Measurements from ENCODE around the gene TRAPPC2.
"Not testable (repeated sequence)": the region's sequence is repeated elsewhere in the genome, so short reads cannot be mapped to it uniquely, and the experiment has no call there.

TRAPPC2 gene

GRCh38 chrX:13681595-13681994, 52.8 kb downstream of the TRAPPC2 start:
- DNase-seq (ENCODE audit: low read depth, low spot score): no peak
- no peak overlapping the region for H3K27ac ChIP-seq

- not testable (repeated sequence) for H3K27ac ChIP-seq; DNase-seq (ENCODE audit: low read depth, low spot score)
These were observed 54.7 kb downstream of the TRAPPC2 start for GRCh38 chrX:13679700-13680099.

DNA sequence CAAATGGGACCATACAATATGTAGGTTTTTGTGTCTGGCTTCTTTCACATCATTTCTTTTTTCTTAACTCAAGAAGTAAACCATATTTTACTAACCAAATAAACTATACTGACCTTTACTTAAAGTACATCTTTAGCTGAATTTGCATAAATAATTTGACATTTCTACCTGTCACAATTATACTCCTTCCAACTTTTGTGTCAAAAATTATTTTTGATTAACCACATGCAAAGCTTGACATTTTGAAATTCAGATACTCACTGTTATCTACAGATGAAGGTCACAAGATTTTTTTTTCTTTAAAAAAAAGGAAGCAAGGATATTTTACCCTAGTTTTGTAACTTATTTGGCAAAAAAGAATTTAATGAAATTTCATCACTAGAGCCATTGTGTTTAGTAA, 57.5 kb downstream of the TRAPPC2 start:
- H3K27ac ChIP-seq: no peak overlapping the region
- no peak for DNase-seq (ENCODE audit: low read depth, low spot score)

GRCh38 chrX:13673016-13673415, 61.4 kb downstream of the TRAPPC2 start:
- no peak overlapping the region for H3K27ac ChIP-seq
- no peak for DNase-seq (ENCODE audit: low read depth, low spot score)

DNA sequence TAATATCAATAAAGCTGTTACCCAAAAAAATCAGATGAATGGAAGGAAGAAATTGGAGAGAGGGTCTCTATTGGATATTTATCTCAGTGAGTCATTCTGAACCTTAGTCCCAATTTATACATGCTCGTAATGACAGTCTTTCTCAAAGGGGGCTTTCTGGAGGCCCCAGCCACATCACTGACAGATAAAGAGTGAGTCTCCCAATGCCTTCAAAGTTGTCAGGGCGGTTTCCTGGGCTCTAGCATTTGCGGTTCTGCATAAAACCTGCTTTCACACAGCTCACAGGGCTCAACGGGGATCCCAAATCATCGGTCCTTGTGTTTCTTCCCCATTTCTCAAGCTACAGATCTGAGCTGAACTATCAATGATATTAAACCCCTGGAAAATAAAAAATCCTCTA, 64.2 kb downstream of the TRAPPC2 start:
- DNase-seq (ENCODE audit: low read depth, low spot score): no peak
- no peak overlapping the region for H3K27ac ChIP-seq

DNA sequence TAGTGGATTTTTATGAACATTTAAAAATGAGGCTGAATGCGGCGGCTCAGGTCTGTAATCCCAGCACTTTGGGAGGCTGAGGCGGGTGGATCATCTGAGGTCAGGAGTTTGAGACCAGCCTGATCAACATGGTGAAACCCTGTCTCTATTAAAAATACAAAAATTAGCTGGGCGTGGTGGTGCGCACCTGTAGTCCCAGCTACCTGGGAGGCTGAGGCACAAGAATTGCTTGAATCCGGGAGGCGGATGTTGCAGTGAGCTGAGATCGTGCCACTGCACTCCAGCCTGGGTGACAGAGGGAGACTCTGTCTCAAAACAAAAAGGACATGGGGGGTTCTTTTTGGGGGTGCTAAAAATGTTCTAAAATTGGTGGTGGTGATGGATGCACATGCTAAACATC, 64.7 kb downstream of the TRAPPC2 start:
- DNase-seq (ENCODE audit: low read depth, low spot score): not testable (repeated sequence)
- H3K27ac ChIP-seq: peak overlapping the region; percentile 62

DNA sequence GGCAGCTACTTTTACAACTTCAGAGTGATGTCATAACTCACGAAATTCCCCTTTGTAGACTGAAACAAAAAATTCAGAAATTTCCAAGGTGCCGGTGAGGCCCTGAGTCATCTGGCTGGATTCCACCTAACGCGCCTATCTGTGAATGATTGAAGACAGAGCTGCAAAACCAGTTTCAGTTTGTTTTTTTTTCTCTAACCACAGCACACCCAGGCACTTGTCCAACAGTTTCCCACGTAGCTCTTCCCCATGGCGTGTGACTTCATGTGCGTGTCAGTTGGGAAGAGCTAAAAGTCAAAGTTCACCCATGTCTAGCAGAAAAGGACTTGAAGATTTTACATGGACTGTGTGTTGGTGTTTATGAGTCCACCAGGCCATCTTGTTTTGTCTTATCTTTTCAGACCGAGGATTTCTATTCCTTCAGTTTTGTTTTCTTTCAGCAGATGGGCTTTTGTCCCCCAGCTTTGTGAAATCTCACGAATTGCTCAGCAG, 65.1 kb downstream of the TRAPPC2 start:
- H3K27ac ChIP-seq: peak overlapping the region; percentile 62
- peak; percentile 83 for DNase-seq (ENCODE audit: low read depth, low spot score)

- peak overlapping the region; percentile 62 for H3K27ac ChIP-seq
- no peak for DNase-seq (ENCODE audit: low read depth, low spot score)
These were observed 66.5 kb downstream of the TRAPPC2 start for GRCh38 chrX:13667919-13668318.

- no peak for DNase-seq (ENCODE audit: low read depth, low spot score)
- H3K27ac ChIP-seq: no peak overlapping the region
These were observed 67.6 kb downstream of the TRAPPC2 start for GRCh38 chrX:13666836-13667235.

DNA sequence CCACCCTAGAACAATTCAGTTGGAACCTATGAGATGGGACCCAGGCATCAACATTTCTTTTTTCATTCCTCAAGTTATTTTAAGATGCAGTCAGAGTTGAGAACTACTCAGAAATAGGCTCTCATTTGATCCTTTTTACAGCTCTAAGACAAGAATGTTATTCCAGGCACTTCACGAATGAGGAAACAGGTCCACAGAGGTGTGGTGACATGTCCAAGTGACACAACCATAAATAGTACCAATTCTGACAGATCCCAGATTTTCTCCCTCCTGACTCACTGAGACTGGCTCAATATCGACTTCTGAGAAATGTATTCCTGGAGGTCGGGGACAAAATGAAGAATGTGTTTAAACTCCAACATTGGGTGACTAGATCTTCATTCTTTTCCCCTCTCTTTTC, 70.4 kb downstream of the TRAPPC2 start:
- H3K27ac ChIP-seq: peak overlapping the region; percentile 32
- DNase-seq (ENCODE audit: low read depth, low spot score): no peak

- DNase-seq (ENCODE audit: low read depth, low spot score): no peak
- H3K27ac ChIP-seq: no peak overlapping the region
These were observed 72.0 kb downstream of the TRAPPC2 start for GRCh38 chrX:13662355-13662791.
